ENCODE results near the gene C19orf33.

C19orf33 gene

GRCh38 chr19:38280030-38280921 is 23.8 kb upstream of the C19orf33 start:
- DNase-seq, result no peak

DNA sequence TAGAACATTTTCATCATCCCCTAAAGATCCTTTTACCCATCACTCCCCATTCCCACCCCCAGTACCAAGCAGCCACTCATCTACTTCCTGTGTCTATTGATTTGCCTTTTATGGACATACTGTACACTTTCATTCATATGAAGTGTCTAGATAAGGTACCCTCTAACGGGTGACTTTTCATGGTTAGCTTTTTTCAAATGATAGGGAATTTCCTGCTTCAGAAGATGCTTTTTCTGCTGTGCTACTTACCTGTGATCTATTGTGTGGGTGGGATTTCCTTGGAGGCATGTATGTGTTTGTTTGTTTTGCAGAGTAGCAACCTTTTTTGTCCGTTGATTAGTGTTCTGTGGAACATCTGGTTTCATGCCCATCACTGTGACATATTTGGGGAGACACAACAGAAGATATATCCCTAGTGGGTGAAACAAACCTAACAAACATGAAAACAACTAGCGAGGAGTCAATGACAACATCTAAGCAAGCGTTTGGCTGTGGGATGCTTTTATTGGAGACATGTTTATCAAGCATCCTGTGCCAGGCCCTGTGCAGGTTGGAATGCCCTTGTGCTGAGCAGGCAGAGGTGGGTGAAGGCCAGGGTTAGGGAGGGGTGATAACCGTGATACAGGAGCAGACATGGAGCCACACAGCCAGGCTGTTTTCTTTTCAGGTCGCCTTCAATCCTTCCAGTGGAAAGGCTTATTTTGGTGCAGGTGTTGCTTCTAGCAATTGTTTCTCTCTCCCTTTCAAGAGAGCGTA is 22.1 kb upstream of the C19orf33 start:
- no peak for DNase-seq

GRCh38 chr19:38283271-38283670 is 20.8 kb upstream of the C19orf33 start:
- no peak for DNase-seq

DNA sequence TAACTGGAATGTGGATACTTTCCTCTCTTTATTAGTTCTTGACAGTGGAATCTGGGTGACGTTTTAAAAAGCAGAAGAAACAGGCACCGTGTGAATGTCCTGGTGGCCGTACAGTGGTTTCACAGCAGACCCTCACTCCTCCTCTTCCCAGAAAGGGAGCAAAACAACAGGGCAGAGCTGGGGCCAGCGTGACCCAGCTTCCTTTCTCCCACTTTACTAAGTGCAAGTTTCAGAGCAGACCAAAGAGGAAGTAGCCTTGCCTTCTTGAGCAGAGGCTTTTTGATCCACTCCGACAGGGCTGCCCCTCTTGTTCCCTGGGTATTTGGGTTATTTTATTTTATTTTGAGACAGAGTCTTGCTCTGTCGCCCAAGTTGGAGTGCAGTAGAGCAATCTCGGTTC is 19.6 kb upstream of the C19orf33 start:
- DNase-seq, result no peak

GRCh38 chr19:38285567-38285966 is 18.5 kb upstream of the C19orf33 start:
- no peak for DNase-seq

DNA sequence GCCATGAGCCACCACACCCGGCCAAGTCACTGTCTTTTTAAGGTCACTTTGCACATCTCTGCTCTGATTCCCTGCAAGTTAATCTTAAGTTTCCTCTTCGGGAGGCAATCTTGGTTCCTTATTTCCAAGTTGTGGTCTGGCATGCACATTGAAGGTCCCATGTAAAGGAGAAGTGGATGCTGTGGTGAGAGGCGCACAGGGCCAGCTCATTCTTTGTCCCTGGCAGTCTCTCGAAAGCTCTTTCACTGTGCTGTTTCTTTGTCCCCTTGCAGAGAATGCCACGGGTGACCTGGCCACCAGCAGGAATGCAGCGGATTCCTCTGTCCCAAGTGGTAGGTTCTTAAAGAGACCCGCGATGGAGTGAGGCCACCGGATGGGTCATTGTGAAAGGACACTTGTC is 16.4 kb upstream of the C19orf33 start:
- no peak for DNase-seq

- no peak for DNase-seq
Observed at GRCh38 chr19:38288123-38288855, 15.8 kb upstream of the C19orf33 start.

GRCh38 chr19:38289955-38290354 is 14.1 kb upstream of the C19orf33 start:
- no peak for DNase-seq

GRCh38 chr19:38290631-38291147 is 13.4 kb upstream of the C19orf33 start:
- DNase-seq, result no peak

GRCh38 chr19:38291855-38292254 is 12.2 kb upstream of the C19orf33 start:
- DNase-seq, result no peak

- no peak for DNase-seq
Observed at GRCh38 chr19:38293281-38293680, 10.8 kb upstream of the C19orf33 start.

DNA sequence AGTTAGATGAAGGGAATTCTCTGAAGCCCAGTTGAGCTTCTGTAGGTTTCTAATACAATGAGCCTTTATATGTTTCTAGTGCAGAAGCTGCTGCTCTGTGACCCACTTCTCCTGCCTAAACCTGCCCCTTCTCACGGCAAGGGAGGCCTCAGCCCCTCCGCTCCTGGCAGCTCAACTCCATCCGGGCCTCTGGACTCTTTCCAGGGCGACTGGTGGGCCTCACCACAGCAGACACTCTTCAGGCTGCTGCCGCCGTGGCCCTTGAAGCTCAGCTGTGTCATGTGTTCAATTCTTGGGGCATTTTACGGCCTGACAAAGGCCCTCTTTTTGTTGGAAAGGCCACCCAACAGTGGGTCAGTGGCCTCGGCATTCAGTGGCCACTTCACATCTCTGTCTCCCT is 10.0 kb upstream of the C19orf33 start:
- DNase-seq, result no peak

DNA sequence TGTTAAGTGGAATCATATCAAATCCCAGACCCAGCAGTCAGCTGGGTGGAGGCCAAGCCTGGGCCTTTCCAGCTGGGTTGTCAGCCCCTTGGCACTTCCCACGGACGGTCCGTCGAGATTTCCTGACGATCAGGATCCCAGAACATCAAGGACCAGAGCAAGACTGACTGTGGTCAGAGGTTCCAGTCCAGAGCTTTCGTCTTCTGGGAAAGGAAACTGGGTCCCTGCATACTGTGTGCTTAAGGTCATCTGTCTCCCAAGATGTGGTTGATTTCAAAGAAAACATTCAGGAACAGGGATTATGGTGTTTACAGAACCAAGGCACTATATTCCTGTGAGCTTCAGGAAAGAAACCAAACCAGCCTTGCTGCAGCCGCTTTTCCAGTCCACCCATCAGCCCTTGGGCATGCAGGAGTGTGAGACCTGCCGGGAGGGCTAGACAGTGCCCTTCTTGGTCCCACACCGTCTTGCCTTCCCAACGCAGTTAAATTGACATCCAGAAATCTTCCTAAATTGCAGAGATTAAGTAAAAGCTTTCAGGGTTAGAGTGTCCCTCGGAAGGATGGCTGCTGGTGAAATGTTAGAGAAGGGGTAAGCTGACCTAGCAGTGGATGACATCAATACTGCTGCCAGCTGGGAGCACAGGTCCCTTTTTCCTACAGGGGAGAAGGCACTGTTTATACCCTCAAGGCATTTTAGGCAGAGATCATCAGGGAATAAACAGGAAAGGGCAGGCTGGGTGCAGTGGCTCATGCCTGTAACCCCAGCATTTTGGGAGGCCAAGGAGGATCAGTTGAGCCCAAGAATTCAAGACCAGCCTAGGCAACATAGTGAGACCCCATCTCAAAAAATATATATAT is 5.0 kb upstream of the C19orf33 start:
- DNase-seq, result no peak

GRCh38 chr19:38304352-38304865 is 358 bp downstream of the C19orf33 start:
- no peak for DNase-seq

DNA sequence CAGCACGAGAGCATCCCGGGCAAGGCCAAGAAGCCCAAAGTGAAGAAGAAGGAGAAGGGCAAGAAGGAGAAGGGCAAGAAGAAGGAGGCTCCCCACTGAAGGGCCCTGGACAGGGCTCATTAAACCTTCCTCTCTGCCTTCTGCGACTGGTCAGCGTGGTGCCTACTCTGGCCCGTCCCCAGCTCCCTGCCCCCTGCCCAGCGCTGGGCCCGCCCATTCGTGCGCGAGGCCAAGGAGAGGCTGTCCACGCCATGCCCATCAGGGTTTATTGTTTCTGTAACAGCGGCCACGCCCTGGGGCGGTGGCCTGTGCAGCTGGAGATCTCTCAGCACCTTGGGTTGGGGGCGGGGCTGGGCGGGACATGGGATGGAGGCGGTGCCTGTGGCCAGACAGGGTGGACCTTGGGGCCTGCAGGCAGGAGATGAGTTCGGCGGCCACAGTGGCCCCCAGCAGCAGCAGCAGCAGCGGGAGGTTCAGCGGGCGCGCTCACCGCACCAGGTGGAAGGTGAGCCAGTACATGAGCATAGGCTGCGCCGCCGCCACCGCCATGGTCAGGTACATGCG is 897 bp downstream of the C19orf33 start:
- DNase-seq, result no peak

GRCh38 chr19:38306236-38306635 is 2.2 kb downstream of the C19orf33 start:
- no peak for DNase-seq

DNA sequence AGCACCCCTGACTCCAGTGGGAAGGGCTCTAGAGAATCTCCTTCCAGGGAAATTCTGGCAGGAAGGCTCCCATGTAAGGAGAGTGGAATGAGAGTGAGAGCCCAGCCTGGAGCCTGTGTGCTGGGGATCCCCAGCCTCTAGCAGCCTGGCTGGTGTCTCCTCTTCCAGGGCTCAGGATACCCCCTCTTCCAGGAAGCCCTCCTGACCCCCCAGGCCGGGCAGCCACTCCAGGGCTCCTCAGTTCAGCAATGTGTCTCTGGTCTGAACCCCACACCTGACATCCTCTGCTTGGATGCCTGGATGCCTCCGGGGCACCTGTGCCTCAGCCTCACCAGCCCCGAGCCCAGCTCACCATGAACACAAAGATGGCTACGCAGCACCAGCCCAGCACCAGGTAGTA is 3.0 kb downstream of the C19orf33 start:
- no peak for DNase-seq

- DNase-seq, result no peak
Observed at GRCh38 chr19:38307597-38307996, 3.5 kb downstream of the C19orf33 start.

GRCh38 chr19:38308006-38308766 is 4.1 kb downstream of the C19orf33 start:
- DNase-seq, result no peak

DNA sequence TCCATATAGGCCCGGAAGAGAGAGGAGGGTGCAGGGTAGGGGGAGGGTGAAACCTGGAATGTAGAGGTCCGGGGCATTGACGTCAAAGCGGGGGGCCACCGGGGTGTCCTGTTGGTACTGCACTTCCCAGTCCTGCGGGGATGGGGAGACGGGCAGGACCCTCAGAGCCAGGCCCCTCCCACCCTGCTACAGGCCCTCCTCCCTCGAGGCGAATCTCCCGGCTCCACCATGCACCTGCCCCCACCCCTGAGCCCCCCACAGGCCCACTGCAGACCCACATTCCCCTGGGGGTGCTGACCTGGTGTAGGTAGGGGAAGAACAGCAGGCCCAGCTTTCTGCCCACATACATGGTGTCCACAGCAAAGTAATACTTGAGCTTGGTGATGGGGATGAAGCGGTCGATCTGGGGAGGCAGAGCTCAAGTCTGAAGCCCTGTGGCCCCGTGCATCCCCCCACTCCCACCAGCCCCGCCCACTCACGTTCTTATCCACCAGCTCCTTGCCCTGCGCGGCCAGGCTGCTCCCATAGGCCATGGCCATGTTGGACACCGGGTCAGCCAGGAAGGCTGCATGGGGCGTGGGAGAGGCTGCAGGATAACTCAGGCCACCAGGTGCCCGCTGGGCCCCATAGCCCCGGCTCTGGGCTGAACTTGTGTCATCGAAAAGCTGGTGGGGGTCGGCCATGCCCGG is 5.0 kb downstream of the C19orf33 start:
- DNase-seq, result no peak

Data from DMS79 (cell line).